H1 (cell line): Measurements from ENCODE around the gene IL3. TPM values are rescaled to one million over a fixed set of nuclear protein-coding genes. Genes with fewer than 3 reads are reported as not detected.

Source experiments
- BCL11A ChIP-seq, 2 experiments: IDR thresholded peaks; one replicate each; pipeline ENCODE4 v1.6.1; 2011; ENCODE audit warnings: low read depth in 2 of 2, low read length in 2 of 2, mild to moderate bottlenecking in 2 of 2
- CREB1 ChIP-seq: IDR thresholded peaks from 2 replicates; pipeline ENCODE4 v1.6.1; 2012; ENCODE audit warnings: inconsistent platforms
- MAFK ChIP-seq: IDR thresholded peaks from 2 replicates; pipeline ENCODE4 v1.6.1; 2012; ENCODE audit warnings: low read depth, mild to moderate bottlenecking, improper control_type of control experiment, low read length
- POLR2A ChIP-seq, 2 experiments: IDR thresholded peaks; 1 replicate in 1 of 2; 2 replicates in 1 of 2; pipeline ENCODE4 v1.6.1; 2011; ENCODE audit warnings: low read depth in 2 of 2, low read length in 2 of 2, mild to moderate bottlenecking in 2 of 2; ENCODE audit errors: control extremely low read depth in 1 of 2
- polyA plus RNA-seq, 7 experiments: library from polyadenylated mRNA; depleted of rRNA in 3 of 7; stranded (reverse) in 5 of 7; unstranded in 2 of 7; fragments of >200 nt in 5 of 7; fragments of 200-250 nt in 2 of 7; gene quantifications; 1 replicate in 5 of 7; 2 replicates in 1 of 7; 4 replicates in 1 of 7; pipeline versions ENCODE4 v1.2.1 to v1.2.3, GENCODE V29; 2011 to 2013; ENCODE audit warnings: missing spikeins in 2 of 7, mixed read lengths in 2 of 7
- total RNA-seq: library from RNA; stranded (reverse); fragmentation: NEBNext Ultra II Directional; extraction: Animal tissue kit (Norgen Biotek cat#: 25700); gene quantifications from 2 replicates; pipeline ENCODE4 v1.2.1, GENCODE V29; 2021
- TF ChIP-seq, protein P1 (sequence below): fragments of 300-600 bp; sonication (generic); IDR thresholded peaks from 2 replicates; pipeline ENCODE4 v1.7.1; 2012; ENCODE audit warnings: low read length, moderate library complexity, mild to moderate bottlenecking, inconsistent platforms; ENCODE audit not compliant: insufficient replicate concordance

Gene IL3
- total and polyA plus RNA-seq, 2 of the 8 experiments (the other 6 are each of a cell fraction or from before 2014, with no cell fraction given) = not detected

- TF ChIP-seq, protein P1, sequence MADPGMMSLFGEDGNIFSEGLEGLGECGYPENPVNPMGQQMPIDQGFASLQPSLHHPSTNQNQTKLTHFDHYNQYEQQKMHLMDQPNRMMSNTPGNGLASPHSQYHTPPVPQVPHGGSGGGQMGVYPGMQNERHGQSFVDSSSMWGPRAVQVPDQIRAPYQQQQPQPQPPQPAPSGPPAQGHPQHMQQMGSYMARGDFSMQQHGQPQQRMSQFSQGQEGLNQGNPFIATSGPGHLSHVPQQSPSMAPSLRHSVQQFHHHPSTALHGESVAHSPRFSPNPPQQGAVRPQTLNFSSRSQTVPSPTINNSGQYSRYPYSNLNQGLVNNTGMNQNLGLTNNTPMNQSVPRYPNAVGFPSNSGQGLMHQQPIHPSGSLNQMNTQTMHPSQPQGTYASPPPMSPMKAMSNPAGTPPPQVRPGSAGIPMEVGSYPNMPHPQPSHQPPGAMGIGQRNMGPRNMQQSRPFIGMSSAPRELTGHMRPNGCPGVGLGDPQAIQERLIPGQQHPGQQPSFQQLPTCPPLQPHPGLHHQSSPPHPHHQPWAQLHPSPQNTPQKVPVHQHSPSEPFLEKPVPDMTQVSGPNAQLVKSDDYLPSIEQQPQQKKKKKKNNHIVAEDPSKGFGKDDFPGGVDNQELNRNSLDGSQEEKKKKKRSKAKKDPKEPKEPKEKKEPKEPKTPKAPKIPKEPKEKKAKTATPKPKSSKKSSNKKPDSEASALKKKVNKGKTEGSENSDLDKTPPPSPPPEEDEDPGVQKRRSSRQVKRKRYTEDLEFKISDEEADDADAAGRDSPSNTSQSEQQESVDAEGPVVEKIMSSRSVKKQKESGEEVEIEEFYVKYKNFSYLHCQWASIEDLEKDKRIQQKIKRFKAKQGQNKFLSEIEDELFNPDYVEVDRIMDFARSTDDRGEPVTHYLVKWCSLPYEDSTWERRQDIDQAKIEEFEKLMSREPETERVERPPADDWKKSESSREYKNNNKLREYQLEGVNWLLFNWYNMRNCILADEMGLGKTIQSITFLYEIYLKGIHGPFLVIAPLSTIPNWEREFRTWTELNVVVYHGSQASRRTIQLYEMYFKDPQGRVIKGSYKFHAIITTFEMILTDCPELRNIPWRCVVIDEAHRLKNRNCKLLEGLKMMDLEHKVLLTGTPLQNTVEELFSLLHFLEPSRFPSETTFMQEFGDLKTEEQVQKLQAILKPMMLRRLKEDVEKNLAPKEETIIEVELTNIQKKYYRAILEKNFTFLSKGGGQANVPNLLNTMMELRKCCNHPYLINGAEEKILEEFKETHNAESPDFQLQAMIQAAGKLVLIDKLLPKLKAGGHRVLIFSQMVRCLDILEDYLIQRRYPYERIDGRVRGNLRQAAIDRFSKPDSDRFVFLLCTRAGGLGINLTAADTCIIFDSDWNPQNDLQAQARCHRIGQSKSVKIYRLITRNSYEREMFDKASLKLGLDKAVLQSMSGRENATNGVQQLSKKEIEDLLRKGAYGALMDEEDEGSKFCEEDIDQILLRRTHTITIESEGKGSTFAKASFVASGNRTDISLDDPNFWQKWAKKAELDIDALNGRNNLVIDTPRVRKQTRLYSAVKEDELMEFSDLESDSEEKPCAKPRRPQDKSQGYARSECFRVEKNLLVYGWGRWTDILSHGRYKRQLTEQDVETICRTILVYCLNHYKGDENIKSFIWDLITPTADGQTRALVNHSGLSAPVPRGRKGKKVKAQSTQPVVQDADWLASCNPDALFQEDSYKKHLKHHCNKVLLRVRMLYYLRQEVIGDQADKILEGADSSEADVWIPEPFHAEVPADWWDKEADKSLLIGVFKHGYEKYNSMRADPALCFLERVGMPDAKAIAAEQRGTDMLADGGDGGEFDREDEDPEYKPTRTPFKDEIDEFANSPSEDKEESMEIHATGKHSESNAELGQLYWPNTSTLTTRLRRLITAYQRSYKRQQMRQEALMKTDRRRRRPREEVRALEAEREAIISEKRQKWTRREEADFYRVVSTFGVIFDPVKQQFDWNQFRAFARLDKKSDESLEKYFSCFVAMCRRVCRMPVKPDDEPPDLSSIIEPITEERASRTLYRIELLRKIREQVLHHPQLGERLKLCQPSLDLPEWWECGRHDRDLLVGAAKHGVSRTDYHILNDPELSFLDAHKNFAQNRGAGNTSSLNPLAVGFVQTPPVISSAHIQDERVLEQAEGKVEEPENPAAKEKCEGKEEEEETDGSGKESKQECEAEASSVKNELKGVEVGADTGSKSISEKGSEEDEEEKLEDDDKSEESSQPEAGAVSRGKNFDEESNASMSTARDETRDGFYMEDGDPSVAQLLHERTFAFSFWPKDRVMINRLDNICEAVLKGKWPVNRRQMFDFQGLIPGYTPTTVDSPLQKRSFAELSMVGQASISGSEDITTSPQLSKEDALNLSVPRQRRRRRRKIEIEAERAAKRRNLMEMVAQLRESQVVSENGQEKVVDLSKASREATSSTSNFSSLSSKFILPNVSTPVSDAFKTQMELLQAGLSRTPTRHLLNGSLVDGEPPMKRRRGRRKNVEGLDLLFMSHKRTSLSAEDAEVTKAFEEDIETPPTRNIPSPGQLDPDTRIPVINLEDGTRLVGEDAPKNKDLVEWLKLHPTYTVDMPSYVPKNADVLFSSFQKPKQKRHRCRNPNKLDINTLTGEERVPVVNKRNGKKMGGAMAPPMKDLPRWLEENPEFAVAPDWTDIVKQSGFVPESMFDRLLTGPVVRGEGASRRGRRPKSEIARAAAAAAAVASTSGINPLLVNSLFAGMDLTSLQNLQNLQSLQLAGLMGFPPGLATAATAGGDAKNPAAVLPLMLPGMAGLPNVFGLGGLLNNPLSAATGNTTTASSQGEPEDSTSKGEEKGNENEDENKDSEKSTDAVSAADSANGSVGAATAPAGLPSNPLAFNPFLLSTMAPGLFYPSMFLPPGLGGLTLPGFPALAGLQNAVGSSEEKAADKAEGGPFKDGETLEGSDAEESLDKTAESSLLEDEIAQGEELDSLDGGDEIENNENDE = no peak
- no peak for TF ChIP-seq POLR2A (IDR thresholded peaks at IDR 0.05; ENCODE audit: control extremely low read depth in 1 of 2, low read depth in 2 of 2, low read length in 2 of 2)
- TF ChIP-seq BCL11A (IDR thresholded peaks at IDR 0.05; ENCODE audit: low read depth in 2 of 2, low read length in 2 of 2) = no peak
- TF ChIP-seq CREB1 = no peak
- TF ChIP-seq MAFK = no peak
Observed at GRCh38 chr5:132087661-132088060, 27.2 kb downstream of the IL3 start (continued).
